ENCODE measurements around the gene DLG1. TPM values are rescaled to one million over a fixed set of nuclear protein-coding genes. Genes with fewer than 3 reads are reported as not detected.

Gene DLG1
- total and polyA plus RNA-seq, 12 donors = 20.7 to 97.4 (median 54.0) TPM

GRCh38 chr3:197082871-197083270 is 215.5 kb downstream of the DLG1 start:
- ATAC-seq = no peak
- H3K4me1 ChIP-seq = peaks cover 0 to 10% (median 0%) of the 10 kb centered on the region in 9 donors
- no peaks in the 10 kb centered on the region for H3K27me3 ChIP-seq
- DNase-seq = no peak
- peaks cover 0 to 52% (median 0%) of the 10 kb centered on the region in 9 donors for H3K36me3 ChIP-seq
- H3K4me3 ChIP-seq = no peak overlapping the region
- 70% methylated on average over 2 of the region's 2 CpGs for WGBS, 2 donors
- no peaks in the 10 kb centered on the region for H3K9me3 ChIP-seq
- no peak for TF ChIP-seq CTCF (IDR thresholded peaks at IDR 0.05)
- H3K27ac ChIP-seq = no peak overlapping the region
- intact Hi-C loops (cut with DNase I) = no loop called here

- DNase-seq = no peak
- intact Hi-C loops (cut with DNase I) = no loop called here
- 99% methylated on average over 10 of the region's 10 CpGs for WGBS, 2 donors
Measured at GRCh38 chr3:197080344-197080743, 218.1 kb downstream of the DLG1 start.

GRCh38 chr3:197076415-197076814 is 222.0 kb downstream of the DLG1 start:
- ATAC-seq = no peak
- Histone ChIP-seq H3K4me3 (no peak overlapping the region), H3K36me3 (peaks cover 0 to 80% (median 0%) of the 10 kb centered on the region in 9 donors), H3K9me3 (no peaks in the 10 kb centered on the region), H3K27ac (no peak overlapping the region), H3K27me3 (no peaks in the 10 kb centered on the region), H3K4me1 (no peaks in the 10 kb centered on the region)
- no peak for TF ChIP-seq CTCF (IDR thresholded peaks at IDR 0.05)
- WGBS, 2 donors = 93 to 96% methylated on average over 4 of the region's 4 CpGs
- DNase-seq = no peak
- intact Hi-C loops (cut with DNase I) = loop anchor here in 1 of 10 donors (10.0 kb wide), 1 partner anchor 542 kb away; no protein-coding TSS in a partner anchor

More at GRCh38 chr3:197080344-197080743, 218.1 kb downstream of the DLG1 start:
- Histone ChIP-seq H3K4me3 (no peak overlapping the region), H3K27ac (no peak overlapping the region), H3K36me3 (peaks cover 0 to 61% (median 0%) of the 10 kb centered on the region in 9 donors), H3K4me1 (peaks cover 0 to 10% (median 0%) of the 10 kb centered on the region in 9 donors), H3K27me3 (no peaks in the 10 kb centered on the region), H3K9me3 (no peaks in the 10 kb centered on the region)
- TF ChIP-seq CTCF (IDR thresholded peaks at IDR 0.05) = no peak
- ATAC-seq = no peak

- Histone ChIP-seq H3K36me3 (peaks cover 0 to 59% (median 14%) of the 10 kb centered on the region in 9 donors), H3K27me3 (no peaks in the 10 kb centered on the region), H3K27ac (no peak overlapping the region), H3K9me3 (no peaks in the 10 kb centered on the region), H3K4me1 (no peaks in the 10 kb centered on the region), H3K4me3 (no peak overlapping the region)
- no peak for TF ChIP-seq CTCF (IDR thresholded peaks at IDR 0.05)
- ATAC-seq (no peak), DNase-seq (no peak)
- 89 to 94% methylated on average over 1 of the region's 1 CpG for WGBS, 2 donors
- intact Hi-C loops (cut with DNase I) = loop anchor here in 1 of 10 donors (10.0 kb wide), 1 partner anchor 117 kb away; no protein-coding TSS in a partner anchor
Measured at GRCh38 chr3:197068077-197068476, 230.3 kb downstream of the DLG1 start.

Data from heart right ventricle (tissue), 16 donors.